SH-SY5Y (cell line): ENCODE measurements around the gene TBXAS1.

Experiments
- GATA2 ChIP-seq: IDR thresholded peaks from 2 replicates; pipeline ENCODE4 v1.6.1; 2011; ENCODE audit warnings: mild to moderate bottlenecking, low read depth, low read length
- GATA3 ChIP-seq: IDR thresholded peaks from 2 replicates; pipeline ENCODE4 v1.6.1; 2011; ENCODE audit warnings: low read depth, mild to moderate bottlenecking, low read length, moderate library complexity

TBXAS1 gene

DNA sequence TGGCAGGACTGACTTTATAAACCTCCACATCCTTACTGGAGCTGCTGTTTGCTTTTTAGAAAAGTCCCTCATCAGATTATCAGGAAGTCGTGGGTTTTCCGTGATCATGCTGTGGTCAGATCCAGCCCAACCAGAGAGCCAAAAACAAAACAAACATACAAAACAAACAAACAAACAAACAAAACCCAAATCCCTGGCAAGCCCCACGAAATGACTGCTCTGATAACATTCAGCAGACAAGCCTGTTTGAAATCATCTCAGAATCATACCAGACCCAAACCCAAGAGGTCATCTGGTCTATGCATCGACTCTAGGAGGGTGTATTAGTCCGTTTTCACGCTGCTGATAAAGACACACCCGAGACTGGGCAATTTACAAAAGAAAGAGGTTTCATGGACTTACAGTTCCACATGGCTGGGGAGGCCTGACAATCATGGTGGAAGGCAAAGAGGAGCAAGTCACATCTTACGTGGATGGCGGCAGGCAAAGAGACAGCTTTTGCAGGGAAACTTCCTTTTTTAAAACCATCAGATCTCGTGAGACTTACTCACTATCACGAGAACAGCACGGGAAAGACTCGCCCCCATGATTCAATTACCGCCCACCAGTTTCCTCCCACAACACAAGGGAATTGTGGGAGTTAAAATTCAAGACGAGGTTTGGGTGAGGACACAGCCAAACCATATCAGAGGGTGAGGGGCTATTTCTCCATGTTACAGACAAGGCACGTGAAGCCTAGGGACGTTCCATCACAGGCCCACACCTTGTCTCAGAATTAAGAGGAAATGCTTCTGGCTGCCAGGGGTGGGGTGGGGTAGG lies 148.0 kb downstream of the TBXAS1 start:
- TF ChIP-seq GATA3 (no peak), GATA2 (no peak)

DNA sequence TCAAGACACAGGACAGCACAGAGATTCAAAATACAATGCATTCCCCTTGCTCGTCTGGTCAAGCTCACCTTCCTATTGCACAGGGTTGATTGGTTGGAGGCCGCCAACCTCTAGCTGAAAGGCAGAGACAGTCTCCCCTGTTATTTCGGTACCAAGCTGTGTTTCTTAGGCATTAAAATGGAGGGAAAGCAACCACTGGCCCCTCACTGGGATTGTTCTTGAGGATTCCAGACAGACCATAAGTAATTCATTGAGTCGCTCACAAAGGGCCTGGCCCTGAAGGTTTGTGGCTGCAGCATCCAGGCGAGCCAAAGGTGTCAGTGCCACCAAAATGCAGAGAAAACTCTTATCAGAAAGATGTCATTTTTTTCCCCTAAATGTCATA lies 152.4 kb downstream of the TBXAS1 start:
- TF ChIP-seq GATA2 (no peak), GATA3 (no peak)

DNA sequence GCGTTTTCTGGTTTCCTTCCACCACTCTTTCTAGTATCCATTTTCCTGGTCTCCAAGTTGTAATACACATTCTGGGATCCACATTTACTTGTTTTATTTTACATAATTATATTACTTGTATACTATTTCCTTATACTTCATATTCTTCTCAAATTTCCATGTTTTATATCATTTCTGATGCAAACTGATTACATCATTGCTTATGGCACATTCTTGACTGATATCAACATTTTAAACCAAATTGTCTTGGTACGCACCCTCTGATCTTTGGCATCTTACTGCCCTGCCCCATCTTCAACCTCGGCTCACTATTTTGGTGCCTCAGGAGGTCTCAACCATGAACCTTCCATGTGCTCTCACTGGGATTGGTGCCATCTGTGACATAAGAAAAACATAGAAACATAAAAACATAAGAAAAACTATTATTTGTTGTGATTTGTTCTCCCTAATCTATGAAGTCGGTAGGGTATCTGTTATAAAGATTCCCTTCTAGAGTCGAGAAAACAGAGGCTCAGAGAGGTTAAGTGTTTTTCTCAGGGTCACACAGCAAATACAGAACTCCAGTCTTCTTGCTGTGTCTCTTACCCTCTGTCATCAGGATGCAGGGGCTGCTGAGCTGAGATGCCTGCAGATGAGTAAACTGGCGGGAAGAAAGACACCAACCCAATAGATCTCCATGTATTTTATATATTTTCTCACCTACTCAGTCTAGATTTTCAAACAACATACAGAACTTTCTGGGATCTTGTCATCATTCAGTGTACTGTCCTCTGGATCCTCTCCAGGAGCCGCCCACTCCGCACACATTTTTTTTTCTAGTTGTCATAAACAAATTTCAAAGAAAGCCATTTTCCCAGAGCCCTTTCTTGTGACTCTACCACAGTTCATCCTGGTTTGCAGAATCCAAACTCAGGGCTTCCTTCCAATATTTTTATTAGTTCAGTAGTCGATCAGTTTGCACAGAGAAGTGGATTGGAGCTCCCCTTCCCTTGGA lies 154.2 kb downstream of the TBXAS1 start:
- no peak for TF ChIP-seq GATA2
- no peak for TF ChIP-seq GATA3

DNA sequence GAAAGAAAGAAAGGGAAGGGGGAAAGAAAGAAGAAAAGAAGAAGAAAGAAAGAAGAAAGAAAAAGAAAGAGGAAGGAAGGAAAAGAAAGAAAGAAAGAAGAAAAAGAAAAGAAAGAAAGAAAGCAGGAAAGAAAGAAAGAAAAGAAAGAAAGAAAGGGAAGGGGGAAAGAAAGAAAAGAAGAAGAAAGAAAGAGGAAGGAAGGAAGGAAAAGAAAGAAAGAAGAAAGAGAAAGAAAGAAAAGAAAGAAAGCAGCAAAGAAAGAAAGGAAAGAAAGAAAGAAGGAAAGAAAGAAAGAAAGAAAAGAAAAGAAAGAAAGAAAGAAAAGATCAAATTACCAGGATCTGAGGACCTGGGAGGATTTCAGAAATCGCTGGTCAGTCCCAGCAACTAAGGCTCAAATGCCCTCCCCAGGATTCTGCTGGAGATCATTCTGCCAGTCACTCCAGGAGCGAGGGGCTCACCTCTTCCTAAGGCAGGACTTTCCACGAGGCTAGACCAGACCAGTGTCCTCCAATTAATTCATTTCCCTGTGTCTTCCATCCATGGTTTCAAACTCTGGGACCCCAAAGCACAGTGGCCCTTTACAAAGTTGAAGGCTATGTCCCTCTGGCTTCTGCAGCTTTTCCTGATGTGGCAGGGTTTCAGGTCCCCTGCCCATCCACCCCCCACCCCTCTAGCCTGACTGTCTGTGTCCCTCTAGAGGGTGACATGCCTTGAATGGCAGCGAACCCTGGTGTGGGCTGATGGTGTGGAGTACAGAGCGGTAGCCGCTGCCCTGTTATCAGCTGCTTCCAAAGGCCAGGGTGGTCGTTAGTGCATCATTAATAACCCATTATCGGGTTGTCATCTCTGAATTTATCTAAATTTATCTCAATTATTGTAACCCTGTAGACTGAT lies 155.8 kb downstream of the TBXAS1 start:
- TF ChIP-seq GATA2 (no peak), GATA3 (no peak)

DNA sequence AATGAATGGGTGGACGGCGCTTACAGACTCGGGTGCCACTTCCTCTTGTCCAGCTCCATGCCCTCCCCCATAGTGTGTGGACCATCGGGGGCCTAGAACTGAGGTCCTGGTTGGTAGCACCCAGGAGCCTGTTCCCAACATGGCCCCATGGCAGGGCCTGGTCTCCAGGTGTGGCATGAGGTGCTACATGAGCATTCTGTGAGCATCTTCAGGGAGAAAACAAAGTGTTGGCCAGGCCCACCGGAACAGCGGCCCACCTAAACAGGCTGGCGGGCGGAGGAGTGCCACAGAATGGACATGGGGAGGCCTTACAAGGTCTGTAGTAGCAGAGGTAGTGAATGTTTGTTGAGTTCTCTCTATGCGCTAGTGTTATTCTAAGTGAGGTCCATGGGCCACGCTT lies 156.7 kb downstream of the TBXAS1 start:
- no peak for TF ChIP-seq GATA3
- TF ChIP-seq GATA2 = no peak

DNA sequence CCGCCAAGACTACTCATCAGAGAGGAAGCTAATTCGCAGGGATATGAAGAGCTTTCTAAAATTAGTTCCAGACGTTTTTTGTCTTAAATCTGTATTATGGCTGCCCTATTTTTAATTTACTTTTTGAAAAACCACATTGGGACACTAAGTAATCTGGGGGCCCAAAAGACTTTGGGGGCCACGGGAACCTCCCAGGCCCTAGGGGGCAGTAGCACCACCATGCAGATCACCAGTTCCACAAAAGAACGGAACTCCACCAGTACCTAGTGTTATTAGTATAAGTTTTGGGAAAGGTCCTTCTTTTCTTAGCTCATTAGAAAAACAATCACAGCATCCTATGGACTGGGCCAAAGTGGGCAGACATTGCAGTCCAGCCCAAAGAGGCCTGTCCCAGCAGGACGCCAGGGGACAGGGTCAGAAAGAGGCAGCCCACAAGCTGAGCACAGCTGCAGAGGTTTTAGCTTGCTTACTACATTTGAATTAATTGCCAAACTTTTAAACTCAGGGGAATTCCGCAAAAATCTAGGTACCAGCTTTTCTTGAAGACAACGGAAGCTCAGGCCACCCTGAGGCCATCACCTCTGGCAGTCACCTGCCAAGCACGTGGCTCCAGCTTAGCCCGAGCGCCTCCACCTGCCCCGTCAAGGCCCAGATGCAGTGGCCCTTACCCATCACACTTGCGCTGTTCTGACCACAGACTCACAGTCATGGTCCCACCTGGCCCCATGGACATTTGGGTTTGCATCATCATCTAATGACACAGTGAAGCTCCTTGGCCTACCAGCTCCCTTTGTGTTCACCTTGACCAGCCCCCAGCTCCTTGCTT lies 158.8 kb downstream of the TBXAS1 start:
- TF ChIP-seq GATA2 (no peak), GATA3 (no peak)

DNA sequence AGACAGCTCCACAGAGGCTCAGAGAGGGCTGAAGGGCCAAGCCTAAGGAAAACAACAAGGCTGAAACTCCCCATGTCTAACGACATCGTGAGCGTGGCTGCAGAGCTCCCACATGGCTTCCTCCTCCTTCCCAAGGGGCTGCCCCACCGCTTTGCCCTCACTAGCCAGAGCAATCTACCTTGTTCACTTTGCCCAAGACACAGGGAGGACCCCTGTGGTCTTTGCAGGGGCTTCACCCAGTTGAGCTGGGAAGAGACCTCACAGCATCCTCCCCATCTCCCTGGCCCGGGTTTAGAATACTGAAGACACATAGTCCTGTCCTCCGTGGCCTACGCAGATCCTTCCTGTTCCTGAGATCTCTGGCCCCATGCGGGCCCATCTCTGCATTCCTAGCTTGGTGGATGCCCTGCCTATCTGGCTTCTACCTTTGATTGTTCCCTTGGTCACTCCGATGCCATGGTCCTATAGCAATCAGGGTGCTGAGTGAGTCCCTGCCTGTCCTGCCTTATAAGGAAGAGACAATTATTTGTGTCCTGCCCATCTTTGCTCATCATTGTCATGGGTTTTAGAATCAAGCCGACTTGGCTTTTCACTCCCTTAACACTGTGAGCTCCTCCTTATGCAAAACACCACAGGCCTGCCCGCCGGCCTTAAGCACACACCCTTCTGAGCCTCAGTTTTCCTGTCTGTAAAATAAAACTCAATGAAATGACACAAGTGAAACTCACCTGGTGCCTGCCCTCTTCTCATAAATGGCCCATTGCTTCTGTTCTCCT lies 160.5 kb downstream of the TBXAS1 start:
- TF ChIP-seq GATA2 (no peak), GATA3 (no peak)

DNA sequence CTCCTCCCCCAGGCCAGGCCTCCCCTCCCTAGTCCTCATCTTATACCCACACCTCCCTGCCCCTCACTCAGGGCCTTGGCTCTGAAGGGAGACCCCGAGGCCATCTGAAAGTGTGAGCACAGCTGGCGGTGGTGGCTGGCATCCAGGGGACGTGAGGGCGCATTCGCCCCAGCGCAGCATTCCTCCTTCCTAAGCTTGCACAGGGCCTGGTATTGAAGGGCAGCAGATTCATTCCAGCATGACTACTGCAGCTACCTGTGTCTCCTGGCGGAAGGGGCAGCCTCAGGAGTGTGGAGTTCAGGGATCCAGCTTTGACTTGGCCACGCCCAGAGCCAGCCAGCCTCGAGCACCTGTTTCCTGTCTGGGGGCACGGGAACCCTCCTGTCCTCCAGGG lies 161.1 kb downstream of the TBXAS1 start:
- TF ChIP-seq GATA2 (no peak), GATA3 (no peak)

DNA sequence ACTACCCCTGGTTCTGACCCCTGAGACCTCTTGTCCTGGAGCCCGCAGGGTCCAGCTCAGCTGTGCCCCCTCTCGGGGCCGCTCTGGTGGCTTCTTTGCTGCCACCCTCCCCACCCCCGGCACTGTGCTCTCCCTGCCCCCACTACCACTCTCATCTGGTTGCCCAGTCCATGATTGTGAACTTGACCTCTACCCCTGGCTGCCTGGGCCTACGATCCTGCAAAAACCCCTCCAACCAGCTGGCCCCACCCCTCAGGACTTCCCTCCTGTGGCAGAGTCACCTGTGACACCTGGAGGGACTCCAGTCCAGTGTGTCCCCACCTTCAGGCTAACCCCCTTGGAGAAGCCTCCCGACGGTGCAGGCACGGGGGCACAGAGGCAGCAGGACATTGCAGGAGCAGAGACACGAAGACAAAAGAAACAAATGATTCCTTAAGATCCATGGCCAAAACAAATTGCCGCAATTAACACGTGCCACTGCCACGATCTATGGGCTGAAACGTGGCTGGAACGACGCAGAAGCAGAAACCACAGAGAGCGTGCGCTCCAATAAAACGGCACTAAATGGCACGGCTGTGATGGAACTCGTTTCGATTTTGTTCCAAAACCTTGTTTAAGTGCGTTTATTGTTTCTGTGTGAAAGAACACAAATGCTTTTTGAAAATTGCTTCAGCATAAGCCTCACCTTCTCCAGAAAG lies 161.7 kb downstream of the TBXAS1 start:
- TF ChIP-seq GATA2 (no peak), GATA3 (no peak)

DNA sequence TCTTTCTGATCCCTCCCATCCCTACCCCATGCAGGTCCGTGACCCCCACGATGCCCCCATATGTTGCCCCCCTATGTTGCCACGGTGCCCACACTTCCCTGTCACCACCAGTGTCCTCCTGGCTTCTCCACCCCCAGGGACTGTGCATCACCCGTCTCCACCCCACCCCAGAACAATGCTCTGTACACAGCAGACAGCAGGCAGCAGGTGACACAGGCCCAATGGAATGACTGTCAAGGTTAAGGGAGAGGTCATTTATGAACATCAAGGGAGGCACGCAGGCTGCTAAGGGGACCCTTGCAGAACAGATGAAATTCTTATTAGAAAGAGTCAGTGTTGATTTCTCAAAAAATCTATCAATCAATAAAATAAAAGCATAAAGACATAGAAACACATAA lies 162.2 kb downstream of the TBXAS1 start:
- TF ChIP-seq GATA2 = no peak
- TF ChIP-seq GATA3 = no peak

DNA sequence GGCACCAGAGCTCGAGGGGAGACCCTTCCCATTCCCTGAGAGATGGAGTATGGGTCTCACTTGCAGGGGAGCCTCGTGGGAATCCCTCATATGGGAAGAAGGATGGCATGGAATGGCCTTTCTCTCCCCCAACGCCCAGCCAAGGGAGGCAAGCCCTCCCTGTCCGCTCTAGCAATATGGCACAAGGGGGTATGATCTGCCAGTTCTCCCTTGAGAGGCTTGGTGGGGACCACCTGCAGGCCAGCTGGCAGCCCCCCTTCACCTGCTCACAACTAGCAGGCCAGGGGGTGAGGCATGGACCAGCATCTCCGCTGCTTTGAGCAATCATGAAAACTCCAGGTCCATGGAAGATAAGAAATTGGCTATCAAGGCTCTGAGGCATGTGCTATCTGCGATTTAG lies 162.8 kb downstream of the TBXAS1 start:
- no peak for TF ChIP-seq GATA3
- TF ChIP-seq GATA2 = no peak
